Esophagus squamous epithelium (tissue), 4 donors: ENCODE measurements around the gene WDR91.

Source experiments
- CTCF ChIP-seq, 6 experiments: fragments of 450-650 bp in 4 of 6; fragments of 200-600 bp in 2 of 6; sonication (generic) in 2 of 6; IDR thresholded peaks; one replicate each; pipeline ENCODE4 v1.5.1; 2016 to 2019; ENCODE audit warnings: antibody characterized with exemption in 6 of 6, mild to moderate bottlenecking in 4 of 6, moderate library complexity in 4 of 6
- POLR2A ChIP-seq, 4 donors: fragments of 450-650 bp; IDR thresholded peaks; one replicate each; pipeline ENCODE4 v1.6.1; 2017; ENCODE audit warnings: antibody characterized with exemption in 4 of 4, mild to moderate bottlenecking in 4 of 4, moderate library complexity in 3 of 4

GRCh38 chr7:135197906-135198655 lies 13.2 kb downstream of the WDR91 start:
- TF ChIP-seq CTCF (IDR thresholded peaks at IDR 0.05) = no peak
- no peak for TF ChIP-seq POLR2A (IDR thresholded peaks at IDR 0.05)
